Peyer's patch (tissue), 4 donors: ENCODE results near the gene LHFPL2.

Experiments used
- CTCF ChIP-seq, 6 experiments: fragments of 450-650 bp in 4 of 6; fragments of 200-600 bp in 2 of 6; sonication (generic) in 1 of 6; IDR thresholded peaks; one replicate each; pipeline ENCODE4 v1.5.1; 2017 to 2019; ENCODE audit warnings: antibody characterized with exemption in 6 of 6, mild to moderate bottlenecking in 3 of 6, moderate library complexity in 1 of 6
- POLR2A ChIP-seq, 2 donors: fragments of 450-650 bp; IDR thresholded peaks; one replicate each; pipeline ENCODE4 v1.5.1; 2017; ENCODE audit warnings: antibody characterized with exemption in 2 of 2, mild to moderate bottlenecking in 2 of 2, moderate library complexity in 2 of 2

GRCh38 chr5:78649861-78650496 lies 1.4 kb upstream of the LHFPL2 start:
- no peak for TF ChIP-seq POLR2A (IDR thresholded peaks at IDR 0.05)
- no peak for TF ChIP-seq CTCF (IDR thresholded peaks at IDR 0.05)
